ENCODE measurements around the gene KDM3B.

KDM3B gene

DNA sequence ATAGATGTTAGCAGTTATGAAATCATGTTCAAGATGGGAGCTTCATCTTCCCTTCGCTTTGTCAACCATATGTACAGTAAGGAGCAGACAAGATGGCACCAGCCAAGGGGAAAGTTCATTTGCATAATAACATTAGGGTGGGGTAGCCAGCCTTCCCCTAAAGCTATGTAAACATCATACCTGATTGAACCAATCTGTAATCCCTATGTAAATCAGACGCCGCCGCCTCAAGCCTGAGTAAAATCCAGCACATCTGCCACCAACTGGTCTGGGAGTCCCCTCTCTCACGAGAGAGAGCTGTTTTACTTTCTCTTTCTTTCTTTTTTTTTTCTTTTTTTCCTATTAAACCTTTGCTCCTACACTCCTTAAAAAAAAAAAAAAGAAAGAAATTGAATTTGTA is 55.5 kb downstream of the KDM3B start:
- DNase-seq (ENCODE audit: low read depth) = no peak

DNA sequence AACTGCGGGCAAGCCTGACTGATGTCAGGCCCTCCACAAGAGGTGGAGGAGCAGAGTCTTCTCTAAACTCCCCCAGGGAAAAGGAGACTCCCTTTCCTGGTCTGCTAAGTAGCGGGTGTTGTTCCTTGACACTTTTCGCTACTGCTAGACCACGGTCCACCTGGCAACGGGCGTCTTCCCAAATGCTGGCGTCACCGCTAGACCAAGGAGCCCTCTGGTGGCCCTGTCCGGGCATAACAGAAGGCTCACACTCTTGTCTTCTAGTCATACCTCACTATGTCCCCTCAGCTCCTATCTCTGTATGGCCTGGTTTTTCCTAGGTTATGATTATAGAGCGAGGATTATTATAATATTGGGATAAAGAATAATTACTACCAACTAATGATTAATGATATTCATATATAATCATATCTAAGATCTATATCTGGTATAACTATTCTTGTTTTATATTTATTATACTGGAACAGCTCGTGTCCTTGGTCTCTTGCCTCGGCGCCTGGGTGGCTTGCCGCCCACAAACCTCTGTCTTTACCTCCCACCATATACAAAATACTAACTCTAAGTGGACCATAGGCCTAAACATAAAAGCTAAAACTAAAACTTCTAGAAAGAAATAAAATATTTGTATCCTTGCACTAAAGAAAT is 58.6 kb downstream of the KDM3B start:
- peak; percentile 23 for DNase-seq (ENCODE audit: low read depth)

DNA sequence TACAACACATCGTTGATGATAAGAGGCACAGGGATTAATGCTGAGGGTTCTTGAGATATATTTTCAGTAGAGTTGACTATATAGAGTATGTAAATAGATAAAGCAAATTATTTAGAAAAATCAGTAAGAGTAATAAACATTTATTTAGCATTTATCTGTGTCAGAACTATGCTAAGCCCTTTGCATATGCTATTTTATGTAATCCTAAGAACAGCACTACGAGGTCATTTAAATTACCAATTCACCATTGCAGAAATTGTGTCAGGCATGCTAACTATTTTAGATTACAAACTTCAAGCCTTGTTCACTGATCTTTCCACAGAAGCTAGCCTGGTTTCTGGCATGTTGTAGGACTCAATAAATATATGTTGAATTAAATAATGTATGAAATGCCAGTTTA is 66.0 kb downstream of the KDM3B start:
- no peak for DNase-seq (ENCODE audit: low read depth)

DNA sequence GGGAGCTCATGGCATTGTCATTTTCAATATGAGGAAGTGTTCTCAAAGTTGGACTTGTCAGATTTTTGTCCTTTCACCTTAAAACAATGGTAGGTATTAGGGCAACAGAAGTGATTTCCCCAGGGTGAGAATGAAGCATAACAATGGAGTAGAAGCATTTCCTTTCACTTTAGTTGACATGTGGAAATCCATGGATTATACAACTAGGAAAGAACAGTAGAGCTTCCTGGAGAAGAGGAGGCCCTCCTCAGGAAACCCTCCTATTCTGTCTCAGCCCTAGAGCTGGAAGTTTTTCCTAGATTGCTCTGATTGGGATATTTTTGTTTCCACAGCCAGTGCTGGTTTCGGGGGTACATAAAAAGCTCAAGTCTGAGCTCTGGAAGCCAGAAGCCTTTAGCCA is 72.6 kb downstream of the KDM3B start:
- no peak for DNase-seq (ENCODE audit: low read depth)

DNA sequence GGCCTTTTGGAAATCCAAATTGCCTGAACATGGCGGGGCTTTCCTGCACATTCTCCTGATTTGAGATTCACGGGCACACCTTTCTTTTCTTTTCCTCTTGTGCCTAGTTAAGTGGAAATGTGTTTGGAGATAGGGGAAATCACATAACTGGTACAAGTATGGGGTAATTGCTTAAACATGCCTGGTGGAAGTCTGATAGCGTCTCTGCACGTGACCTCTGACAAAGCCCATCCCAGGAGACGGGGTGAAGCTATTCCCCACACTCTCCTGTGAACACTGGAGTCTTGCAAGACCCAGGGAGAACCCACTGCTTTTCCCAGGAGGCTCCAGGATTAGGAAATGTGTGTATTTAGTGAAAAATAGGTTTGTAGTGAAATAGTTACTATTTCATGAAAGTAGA is 83.5 kb downstream of the KDM3B start:
- DNase-seq (ENCODE audit: low read depth) = peak; percentile 36

DNA sequence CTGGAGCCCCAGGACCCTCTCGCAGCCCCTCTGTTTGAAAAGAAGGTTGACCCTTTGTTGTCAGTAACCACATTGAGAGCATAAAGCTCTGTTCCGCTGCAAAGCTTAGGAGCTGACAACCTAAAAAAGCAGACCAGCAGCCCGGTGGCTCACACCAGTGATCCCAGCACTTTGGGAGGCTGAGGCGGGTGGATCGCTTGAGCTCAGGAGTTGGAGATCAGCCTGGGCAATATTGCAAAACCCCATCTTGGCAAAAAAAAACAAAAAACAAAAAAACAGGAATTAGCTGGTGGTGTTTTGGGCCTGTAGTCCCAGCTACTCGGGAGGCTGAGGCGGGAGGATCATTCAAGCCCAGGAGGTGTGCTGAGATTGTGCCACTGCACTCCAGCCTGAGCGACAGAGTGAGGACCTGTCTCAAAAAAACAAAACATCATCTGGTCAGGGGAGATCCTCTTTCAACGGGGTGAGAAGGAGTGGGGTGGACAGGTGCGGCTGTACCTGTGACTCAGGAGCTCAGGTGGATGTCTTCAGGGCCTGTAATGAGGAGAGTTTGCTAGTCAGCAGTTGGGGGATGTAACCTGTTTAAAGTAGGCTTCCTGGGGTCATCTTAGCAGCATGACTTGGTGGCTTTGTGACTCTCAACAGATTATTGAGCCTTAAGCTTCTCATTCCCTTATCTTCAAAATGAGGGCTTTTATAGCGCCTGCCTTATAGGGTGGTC is 85.7 kb downstream of the KDM3B start:
- no peak for DNase-seq (ENCODE audit: low read depth)

DNA sequence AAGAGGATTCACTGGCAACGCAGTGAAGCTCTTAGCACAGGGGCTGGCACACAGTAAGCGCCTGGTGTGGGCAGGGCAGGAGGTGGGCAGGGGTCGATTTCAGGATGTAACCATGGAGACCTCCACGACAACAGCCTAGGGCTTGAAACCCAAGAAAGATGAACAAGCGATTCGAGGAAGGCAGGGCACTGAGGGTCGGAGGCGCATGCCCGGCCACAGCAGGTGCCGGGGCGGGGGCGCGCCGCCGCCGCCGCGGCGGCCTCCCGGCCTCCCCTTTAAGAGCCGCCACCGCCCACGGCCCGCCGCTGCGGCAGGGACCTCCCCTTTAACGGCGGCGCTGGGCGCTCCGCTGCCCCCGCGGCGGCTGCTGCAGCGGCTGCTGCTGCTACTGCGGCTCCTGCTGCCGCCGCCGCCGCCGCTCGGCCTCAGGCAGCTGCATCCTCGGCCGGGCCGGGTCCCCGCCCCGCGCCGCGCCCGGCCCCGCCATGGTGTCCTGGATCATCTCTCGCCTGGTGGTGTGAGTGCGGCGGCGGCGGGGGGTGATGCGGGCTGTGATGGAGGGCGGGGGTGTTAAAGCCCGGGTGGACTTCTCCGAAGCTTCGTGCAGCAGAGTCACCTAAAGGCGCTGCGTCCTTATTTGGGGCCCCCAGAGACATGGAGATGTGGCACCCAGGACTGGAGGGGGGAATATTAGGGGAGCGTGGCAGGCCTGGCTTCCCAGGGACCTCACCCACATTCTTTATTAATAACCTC is 86.4 kb downstream of the KDM3B start, which contains the start of gene REEP2:
REEP2 (plus strand) TSS at position 334 of the 753 bp plus-strand sequence; CDS start at position 486, 152 bp downstream.
- DNase-seq (ENCODE audit: low read depth) = peak; percentile 43

DNA sequence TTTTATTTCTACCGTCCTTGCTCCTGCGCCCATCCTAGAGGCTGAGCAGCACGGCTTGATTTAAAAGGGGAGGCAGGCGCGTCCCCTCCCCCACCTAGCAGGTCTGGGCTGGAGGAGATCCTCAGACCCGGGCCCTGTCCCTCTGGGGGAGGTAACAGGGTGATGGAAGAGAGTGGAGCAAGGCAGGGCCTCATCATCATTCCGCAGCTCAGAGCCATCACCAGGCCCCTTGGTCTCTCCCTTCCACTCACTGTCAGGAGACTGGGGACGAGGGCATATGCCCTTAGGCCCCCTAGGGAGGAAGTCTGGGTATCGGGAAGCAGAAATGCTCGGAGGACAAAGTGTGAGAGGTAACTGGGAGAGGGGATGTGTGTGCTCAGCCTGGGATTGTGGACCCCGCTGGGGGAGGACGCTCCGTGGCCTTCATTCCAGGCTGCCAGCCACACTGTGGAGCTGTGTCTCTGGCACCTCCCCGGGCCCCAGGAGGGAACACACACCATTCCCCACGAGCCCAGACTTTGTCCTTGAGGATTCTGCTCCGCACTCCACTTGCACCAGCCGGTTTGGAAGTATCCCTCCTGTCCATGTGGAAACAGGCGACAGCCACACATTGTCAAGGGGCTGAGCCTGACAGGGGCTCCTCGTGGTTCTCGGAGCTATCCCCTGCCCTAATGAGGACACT is 87.1 kb downstream of the KDM3B start:
- DNase-seq (ENCODE audit: low read depth) = no peak

DNA sequence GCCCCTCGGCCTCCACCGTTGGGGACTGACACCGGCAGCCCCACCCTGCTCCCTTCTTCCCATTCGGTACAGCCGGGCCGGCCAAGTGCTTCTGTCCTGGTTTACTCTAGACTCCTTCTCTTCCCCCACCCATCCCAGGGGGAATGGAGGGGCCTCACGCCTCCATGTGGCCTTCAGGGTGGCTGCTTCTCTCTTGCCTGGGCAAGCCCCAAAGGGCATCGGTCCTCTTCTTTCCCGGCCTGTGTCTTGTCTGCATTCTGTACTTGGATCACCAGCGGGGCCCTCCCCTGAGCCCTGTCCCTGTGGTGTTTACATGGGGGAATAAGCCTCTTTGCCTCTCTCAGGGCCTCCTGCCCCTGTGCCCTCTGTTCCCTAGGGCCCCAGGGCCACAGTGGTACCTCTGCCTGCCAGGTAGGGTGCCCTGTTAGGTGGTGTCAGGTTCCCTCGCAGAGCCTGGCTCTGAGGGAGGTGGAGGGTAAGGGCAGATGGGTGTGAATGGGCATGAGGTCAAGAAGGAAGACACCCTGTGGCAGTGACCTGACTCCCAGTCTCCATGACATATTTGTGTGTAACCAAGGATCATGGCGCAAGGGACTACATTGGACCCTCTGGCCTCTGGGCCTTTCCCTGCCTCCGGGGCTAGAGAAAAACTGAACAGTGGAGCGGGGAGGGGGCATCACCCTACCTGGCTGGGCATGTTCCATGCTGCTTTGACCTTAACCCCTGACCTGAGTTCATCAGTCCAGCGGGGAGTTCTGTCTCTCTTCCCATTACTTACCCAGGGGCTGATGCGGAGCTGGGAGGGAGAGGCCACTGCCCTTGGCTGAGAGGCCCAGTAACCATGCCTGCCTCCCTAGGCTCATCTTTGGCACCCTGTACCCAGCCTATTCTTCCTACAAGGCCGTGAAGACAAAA is 87.9 kb downstream of the KDM3B start:
- DNase-seq (ENCODE audit: low read depth) = no peak

DNA sequence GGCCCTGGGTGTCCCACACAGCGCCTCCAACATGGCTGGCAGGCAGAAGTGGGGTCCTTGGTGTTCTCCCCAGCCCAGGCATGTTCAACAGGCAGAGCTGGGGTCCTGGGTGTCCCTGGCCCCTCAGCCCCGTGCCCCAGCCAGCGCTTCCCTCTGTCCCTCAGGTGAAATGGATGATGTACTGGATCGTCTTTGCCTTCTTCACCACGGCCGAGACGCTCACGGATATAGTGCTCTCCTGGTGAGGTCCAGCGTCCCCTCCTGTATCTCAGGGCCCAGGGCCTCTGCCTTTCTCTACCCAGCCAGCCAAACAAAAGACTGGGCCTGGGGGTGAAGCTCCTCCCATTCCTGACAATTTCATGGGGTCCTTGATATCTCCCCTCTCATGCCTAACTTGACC is 88.7 kb downstream of the KDM3B start:
- no peak for DNase-seq (ENCODE audit: low read depth)

DNA sequence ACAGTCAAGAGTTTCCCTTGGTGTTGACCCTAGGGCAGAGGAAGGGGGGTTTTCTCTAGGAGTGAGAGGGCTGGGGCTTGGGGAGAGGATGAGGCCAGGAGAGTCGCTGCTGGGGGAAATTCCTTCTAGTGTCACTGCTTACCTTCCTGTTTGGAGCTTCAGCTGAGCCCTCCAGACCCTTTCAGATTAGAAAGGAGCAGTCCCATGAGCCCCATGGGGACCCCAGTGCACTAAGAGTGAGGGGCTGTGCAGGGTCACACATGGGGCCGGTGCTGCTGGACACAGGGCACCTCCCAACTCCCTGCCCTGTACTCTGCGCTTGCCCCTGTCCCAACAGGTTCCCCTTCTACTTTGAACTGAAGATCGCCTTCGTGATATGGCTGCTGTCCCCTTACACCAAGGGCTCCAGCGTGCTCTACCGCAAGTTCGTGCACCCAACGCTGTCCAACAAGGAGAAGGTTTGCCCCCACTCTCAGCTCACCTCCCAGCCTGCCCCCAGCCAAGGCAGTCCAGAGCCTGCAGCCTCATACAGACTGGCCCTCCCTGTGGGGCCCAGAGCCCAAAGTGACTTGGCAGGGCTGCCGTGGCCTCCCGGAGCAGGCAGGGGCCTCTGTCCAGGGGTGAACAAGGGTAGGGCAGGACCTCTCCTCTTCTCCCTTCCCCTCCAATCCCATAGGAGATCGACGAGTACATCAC is 91.7 kb downstream of the KDM3B start:
- no peak for DNase-seq (ENCODE audit: low read depth)

DNA sequence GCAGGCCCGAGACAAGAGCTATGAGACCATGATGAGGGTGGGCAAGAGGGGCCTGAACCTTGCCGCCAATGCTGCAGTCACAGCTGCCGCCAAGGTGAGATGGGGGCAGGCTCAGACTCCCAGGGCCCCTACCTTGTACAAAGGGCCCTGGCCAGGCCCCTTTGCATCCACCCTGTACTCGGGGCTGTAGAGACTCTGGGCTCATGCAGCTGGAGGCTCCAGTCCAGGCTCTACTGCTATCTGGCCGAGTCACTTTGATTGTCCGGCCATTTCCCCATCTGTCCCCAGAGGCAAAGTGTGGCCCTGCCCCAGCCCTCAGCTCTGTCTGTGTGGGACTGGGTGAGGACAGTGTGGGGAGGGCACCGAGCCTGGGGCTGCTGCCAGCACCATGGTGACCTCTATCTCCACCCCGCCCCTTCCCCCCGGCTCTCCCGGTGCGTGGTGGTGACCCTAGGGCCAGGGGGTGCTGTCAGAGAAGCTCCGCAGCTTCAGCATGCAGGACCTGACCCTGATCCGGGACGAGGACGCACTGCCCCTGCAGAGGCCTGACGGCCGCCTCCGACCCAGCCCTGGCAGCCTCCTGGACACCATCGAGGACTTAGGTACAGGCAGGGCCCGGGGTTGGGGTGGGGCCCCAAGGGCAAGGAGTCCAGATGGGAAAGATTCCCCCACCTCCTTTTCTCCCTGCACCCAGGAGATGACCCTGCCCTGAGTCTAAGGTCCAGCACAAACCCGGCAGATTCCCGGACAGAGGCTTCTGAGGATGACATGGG is 92.5 kb downstream of the KDM3B start:
- no peak for DNase-seq (ENCODE audit: low read depth)

DNA sequence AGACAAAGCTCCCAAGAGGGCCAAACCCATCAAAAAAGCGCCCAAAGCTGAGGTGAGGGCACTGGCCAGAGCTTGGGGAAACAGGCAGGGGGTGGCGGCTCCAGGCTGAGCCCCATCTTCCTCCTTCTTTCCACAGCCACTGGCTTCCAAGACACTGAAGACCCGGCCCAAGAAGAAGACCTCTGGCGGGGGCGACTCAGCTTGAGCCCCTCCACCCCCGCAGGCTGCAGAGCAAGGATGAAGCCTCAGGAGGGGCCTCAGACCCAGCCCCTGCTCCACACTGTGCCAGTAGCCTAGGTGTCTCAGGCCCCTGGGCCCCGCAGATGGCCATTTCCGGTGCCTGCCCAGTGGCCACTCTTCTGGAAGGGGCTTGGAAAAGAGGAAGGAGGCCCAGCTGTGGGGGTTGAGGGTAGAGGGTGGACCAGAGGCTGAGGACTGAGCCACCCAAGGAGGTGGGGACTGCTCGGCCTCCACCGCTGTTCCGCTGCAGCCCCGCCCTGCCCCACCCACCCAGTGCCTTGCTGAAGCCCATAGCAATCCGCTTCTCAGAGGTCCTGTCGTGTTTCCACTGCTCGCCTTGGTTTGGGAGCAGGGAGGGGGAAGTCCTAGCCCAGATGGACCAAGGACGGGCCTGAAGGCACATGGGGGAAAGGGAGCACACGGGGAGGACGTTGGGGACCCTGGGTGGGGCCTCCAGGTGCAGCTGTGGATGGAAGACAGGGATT is 93.2 kb downstream of the KDM3B start:
- DNase-seq (ENCODE audit: low read depth) = no peak

DNA sequence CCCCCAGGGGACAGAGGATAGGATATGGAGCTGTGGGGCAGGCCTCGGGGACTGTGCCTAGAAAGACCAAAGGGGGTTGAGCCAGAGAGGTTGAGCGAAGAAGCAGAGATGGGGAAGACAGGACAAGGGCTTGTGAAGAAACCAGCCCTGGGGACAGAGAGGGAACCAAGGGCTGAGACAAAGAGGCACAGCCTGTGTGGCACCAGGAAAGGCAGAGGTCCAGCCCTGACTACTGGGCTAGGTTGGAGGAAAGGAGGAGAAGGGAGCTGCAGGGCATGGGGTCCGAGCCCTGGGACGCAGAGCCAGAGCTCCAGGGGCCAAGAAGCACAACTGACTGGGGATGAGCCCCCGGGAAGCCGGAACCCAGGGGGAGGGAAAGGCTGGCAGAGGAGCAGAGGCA is 95.6 kb downstream of the KDM3B start:
- DNase-seq (ENCODE audit: low read depth) = no peak

DNA sequence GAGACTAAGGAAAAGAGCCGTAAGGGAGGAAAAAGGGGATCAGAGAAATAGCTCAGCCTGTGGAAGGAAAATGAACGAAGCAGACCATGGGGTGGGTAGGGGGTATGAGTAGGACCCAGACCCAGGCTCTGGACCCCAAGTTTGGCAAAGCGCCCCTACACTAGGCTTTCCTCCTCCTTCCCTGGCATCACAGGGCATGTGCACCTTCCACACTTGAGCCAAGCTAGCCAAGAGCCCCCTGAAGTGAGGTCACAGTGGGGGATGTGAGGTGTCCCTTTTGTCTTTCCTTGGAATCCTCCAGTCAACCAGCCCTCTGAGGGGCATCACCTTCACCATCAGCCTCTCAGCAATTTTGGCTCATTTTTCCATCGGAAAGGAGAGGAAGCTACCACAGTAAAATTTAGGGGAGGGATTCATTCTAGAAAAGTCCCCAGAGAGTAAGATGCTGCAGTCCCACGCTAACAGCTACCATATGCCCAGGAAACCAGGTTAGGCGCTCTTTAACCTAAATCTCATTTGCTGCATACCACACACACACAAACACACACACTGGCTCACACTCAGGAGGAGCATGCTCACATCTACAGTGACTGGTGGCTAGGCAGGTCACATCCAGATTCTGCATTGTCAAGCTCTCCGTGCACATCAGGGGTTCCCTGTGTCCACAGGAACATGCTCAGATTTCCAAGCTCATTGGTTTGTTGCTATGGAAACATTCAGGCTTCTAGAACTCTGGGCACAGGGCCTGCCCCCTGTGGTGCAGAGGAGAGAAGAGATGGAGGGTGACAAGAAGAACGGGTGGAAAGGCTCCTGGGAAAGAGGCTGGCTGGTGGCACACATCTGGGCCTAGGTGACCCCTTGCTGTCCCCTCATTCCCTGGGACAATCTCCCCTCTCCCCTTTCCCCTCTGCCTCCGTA is 96.3 kb downstream of the KDM3B start:
- DNase-seq (ENCODE audit: low read depth) = peak; percentile 81

DNA sequence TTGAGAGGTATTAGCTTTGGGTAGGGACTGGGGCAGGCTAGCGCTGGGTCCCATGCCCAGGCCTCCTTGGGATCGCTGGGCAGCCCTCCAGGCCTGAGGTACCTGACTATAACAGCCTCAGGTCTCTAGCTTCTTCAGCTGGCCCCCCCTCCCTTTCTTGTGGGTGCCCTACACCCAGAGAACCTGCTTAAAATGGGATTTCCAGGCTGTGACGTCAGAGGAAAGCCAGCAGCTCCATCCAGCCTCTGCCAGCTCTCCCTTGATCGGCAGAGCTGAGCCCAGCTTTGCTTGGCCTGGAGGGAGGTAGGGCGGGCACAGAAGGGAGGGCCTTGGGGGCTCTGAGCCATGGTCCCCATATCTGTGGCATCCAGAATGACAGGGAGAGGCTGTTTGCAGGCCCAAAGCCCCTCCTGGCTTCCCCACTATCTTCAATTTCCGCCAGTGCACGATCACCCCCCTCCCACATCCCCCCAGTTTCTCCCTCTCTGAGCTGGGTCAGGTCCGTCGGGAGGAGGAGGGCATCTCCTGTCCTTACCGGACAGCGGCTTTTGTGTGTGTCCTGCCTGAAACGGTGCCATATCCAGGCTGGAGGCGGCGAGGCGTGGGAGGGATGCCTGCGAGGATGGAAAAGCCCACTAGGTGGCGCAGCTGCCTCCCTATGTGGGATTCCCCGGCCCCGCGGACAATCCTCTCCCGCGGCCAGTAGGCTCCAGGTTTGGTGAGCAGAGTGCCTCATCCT is 97.2 kb downstream of the KDM3B start:
- DNase-seq (ENCODE audit: low read depth) = peak; percentile 68

DNA sequence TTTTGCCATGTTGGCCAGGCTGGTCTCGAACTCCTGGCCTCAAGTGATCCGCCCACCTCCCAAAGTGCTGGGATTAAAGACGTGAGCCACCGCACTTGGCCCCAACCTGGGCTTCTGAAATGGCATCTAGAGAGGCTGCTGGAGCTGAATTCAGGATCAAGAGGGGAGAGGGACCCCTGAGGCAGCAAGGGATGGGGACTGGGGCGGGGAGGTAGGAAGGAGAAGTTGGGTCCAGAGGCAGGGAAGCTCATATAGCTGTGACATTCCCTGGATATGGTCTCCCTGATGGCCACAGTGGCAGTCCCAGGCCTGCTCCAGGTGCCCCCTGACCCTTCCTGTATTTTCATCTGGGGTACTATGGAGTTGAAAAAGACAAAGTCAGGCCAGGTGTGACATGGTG is 98.5 kb downstream of the KDM3B start:
- DNase-seq (ENCODE audit: low read depth) = no peak

DNA sequence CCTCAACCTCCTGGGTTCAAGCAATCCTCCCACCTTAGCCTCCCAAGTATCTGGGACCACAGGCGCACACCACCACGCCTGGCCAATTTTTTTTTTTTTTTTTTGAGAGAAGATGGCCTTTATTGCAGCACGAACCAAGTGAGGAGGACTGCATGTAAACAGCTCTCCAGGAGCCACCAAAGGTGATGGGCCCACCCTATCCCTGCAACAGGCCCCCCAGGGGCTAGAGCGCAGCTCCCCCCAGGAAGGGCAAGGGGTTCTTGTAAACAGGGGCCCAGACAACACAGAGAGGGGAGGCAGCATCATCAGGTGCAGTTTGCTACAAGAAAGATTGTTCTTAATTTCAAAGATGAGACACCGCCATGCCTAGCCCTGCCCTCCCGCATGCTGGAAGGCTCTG is 100.2 kb downstream of the KDM3B start:
- no peak for DNase-seq (ENCODE audit: low read depth)

All from fibroblast of gingiva (primary cell).